ENCODE measurements around the gene TTYH3.

GRCh38 chr7:2713978-2714377 lies 82.2 kb downstream of the TTYH3 start:
- no peak for TF ChIP-seq POLR2A (IDR thresholded peaks at IDR 0.05; ENCODE audit: low read length)
- TF ChIP-seq GATA1 (IDR thresholded peaks at IDR 0.05; ENCODE audit: low read depth, low read length) = no peak

Data from erythroblast (primary cell).